WTC11 (cell line): ENCODE measurements around the gene ERFL.

Experiments
- CREB1 ChIP-seq: sonication (generic); formaldehyde crosslinking; IDR thresholded peaks from 2 replicates; pipeline ENCODE4 v1.8.0; 2023; ENCODE audit warnings: mild to moderate bottlenecking, missing genetic modification reagents
- CTCF ChIP-seq: fragments of 200-600 bp; IDR thresholded peaks from 2 replicates; pipeline ENCODE4 v1.8.0; 2022; ENCODE audit warnings: antibody characterized with exemption
- E2F4 ChIP-seq: sonication (generic); formaldehyde crosslinking; IDR thresholded peaks from 2 replicates; pipeline ENCODE4 v1.8.1; 2022; ENCODE audit warnings: low read depth, mild to moderate bottlenecking, moderate library complexity, missing genetic modification reagents, borderline replicate concordance
- ELF4 ChIP-seq: sonication (generic); formaldehyde crosslinking; IDR thresholded peaks from 2 replicates; pipeline ENCODE4 v1.8.1; 2022; ENCODE audit warnings: low read depth, mild to moderate bottlenecking, moderate library complexity, missing genetic modification reagents
- FOXP1 ChIP-seq: sonication (generic); formaldehyde crosslinking; IDR thresholded peaks from 2 replicates; pipeline ENCODE4 v1.8.0; 2022; ENCODE audit warnings: missing genetic modification reagents, mild to moderate bottlenecking, moderate library complexity, borderline replicate concordance
- IRF1 ChIP-seq: sonication (generic); formaldehyde crosslinking; IDR thresholded peaks from 2 replicates; pipeline ENCODE4 v1.8.0; 2023; ENCODE audit warnings: missing genetic modification reagents
- JUN ChIP-seq: sonication (generic); formaldehyde crosslinking; IDR thresholded peaks from 2 replicates; pipeline ENCODE4 v1.8.0; 2023; ENCODE audit warnings: mild to moderate bottlenecking, missing genetic modification reagents
- KAT7 ChIP-seq: sonication (generic); formaldehyde crosslinking; IDR thresholded peaks from 2 replicates; pipeline ENCODE4 v1.8.1; 2023; ENCODE audit warnings: missing genetic modification reagents, mild to moderate bottlenecking, borderline replicate concordance
- SP1 ChIP-seq: sonication (generic); formaldehyde crosslinking; conservative IDR thresholded peaks from 2 replicates; pipeline ENCODE4 v1.8.1; 2022; ENCODE audit warnings: missing genetic modification reagents
- USF1 ChIP-seq: sonication (generic); formaldehyde crosslinking; IDR thresholded peaks from 2 replicates; pipeline ENCODE4 v1.8.0; 2022; ENCODE audit warnings: mild to moderate bottlenecking, missing genetic modification reagents
- ZNF281 ChIP-seq: sonication (generic); formaldehyde crosslinking; IDR thresholded peaks from 2 replicates; pipeline ENCODE4 v1.8.0; 2023; ENCODE audit warnings: mild to moderate bottlenecking, missing genetic modification reagents
- ZSCAN18 ChIP-seq: fragments of 250-450 bp; sonication (Bioruptor Pico); IDR thresholded peaks from 2 replicates; pipeline ENCODE4 v2.1.2; 2022; ENCODE audit warnings: mild to moderate bottlenecking, moderate library complexity

GRCh38 chr19:41906916-41907680 lies 21.2 kb downstream of the ERFL start:
- TF ChIP-seq IRF1 (CRISPR knock-in tag) (no peak), ELF4 (CRISPR knock-in tag) (no peak), FOXP1 (CRISPR knock-in tag) (no peak), CTCF (no peak), SP1 (no peak), ZSCAN18 (CRISPR knock-in tag) (no peak), KAT7 (CRISPR knock-in tag) (no peak), CREB1 (CRISPR knock-in tag) (no peak), ZNF281 (CRISPR knock-in tag) (no peak), E2F4 (CRISPR knock-in tag) (no peak), USF1 (CRISPR knock-in tag) (no peak), JUN (CRISPR knock-in tag) (no peak)
